HG02885 (cell line): ENCODE data around the gene GNAQ.
A peak's percentile ranks its signal among the peaks of the same experiment; 100 is the strongest.

ENCODE experiments used
- ATAC-seq: cut with Tn5 transposase; IDR thresholded peaks from one replicate; pipeline ENCODE4 v1.9.1; 2021; ENCODE audit warnings: mild to moderate bottlenecking; ENCODE audit not compliant: unreplicated experiment, poor library complexity

GNAQ gene

GRCh38 chr9:77980622-77981021, 51.0 kb downstream of the GNAQ start:
- no peak for ATAC-seq

DNA sequence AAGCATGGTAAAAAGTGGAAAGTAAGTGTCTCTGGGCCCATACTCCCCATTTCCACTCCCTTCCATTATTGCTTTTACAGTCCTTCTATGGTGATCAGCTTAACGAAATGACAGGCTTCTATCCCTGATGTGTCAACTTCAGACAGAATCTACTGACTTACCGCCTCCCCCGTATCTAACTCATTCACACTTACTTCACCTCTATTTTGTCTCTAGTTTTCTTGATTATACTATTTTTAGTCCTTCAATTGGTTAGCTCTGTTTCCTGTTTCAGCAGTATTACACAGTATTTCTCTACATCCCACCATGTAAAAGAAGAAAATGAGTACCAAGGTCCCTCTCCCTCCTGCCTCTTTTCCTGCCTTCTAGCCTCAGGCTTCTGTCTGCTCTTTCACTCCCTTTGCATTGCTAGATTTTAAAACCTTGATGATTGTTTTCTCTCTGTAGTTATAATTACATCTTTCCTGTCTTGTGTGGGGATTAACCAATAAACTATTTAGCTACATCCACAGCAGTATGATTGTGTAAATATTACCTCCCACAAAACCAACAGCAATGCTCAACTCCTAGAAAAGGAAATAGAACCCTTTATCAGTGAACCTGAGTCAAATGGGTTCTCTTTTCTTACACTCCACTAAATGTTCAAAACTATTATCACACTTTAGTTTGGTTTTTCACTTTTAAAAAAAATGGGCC, 53.4 kb downstream of the GNAQ start:
- ATAC-seq, result no peak

- peak; percentile 41 for ATAC-seq
These were observed 54.4 kb downstream of the GNAQ start for GRCh38 chr9:77977210-77977611.

DNA sequence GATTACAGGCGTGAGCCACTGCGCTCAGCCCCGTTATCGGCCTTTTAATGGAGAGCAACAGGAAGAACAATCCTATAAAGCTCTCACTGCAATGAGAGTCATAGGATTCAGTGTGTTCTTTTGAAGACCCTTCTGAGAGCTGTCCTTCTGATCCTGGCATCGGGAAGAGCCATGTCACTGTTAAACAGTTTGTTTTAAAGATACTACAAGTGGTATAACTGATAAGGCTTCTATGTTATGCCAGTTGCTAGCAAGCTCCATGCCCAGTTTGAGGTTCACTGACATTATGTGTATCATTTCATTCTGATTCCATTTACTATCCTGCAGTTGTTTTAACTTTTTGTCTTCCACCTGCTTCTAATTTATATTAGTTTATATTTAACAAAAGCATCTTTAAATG, 55.8 kb downstream of the GNAQ start:
- ATAC-seq, result no peak

GRCh38 chr9:77975036-77975435, 56.6 kb downstream of the GNAQ start:
- ATAC-seq, result no peak

- no peak for ATAC-seq
These were observed 57.2 kb downstream of the GNAQ start for GRCh38 chr9:77974434-77974833.

GRCh38 chr9:77969083-77969482, 62.5 kb downstream of the GNAQ start:
- ATAC-seq, result no peak

GRCh38 chr9:77968506-77968905, 63.1 kb downstream of the GNAQ start:
- no peak for ATAC-seq

GRCh38 chr9:77966718-77967117, 64.9 kb downstream of the GNAQ start:
- ATAC-seq, result no peak

DNA sequence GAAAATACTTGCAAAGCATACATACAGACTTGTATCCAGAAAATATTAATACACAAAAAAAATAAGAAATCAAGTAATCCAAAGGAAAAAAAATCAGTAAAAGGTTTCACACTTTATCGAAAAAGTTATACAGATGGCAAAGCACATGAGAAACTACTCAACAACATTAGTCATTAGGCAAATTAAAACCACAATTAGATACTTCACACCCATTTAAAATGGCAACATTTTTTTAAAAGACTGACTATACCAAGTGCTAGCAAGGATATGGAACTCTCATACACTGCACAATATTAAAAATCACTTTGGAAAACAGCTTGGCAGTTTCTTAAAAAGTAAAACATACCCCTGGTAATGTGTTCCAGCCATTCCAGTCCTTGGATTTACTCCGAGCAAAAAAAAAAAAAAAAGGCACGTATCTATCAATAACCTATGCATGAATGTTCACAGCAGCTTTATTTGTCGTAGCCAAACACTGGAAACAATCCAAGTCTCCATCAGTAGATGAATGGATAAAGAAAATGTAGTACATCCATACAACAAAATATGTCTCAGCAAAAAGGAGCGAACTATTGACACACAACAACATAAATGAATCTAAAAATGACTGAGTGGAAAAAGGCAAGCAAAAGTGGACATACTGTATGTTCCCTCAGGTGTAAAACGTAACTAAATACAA, 66.0 kb downstream of the GNAQ start:
- ATAC-seq, result no peak

GRCh38 chr9:77964258-77964657, 67.4 kb downstream of the GNAQ start:
- no peak for ATAC-seq

- no peak for ATAC-seq
These were observed 70.1 kb downstream of the GNAQ start for GRCh38 chr9:77961541-77961940.

GRCh38 chr9:77960356-77961153, 71.1 kb downstream of the GNAQ start:
- ATAC-seq, result no peak

DNA sequence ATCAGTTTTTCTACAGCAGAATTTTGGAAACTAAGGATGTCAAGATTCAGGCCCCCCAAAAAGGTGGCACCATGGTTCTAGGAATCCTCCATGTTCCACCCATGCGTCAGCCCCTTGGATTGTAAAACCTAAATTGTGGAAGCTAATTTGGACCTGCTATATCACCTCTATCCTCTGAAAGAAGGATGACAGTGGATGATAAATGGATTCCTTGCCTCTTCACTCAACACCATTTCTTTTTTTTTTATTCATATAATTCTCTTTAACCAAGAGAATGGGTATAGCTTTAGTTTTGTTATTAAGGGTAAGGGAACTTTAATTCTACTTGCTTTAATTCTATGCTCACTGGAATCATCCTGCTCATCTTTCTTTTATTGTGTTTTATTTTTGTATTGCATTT, 71.8 kb downstream of the GNAQ start:
- no peak for ATAC-seq

DNA sequence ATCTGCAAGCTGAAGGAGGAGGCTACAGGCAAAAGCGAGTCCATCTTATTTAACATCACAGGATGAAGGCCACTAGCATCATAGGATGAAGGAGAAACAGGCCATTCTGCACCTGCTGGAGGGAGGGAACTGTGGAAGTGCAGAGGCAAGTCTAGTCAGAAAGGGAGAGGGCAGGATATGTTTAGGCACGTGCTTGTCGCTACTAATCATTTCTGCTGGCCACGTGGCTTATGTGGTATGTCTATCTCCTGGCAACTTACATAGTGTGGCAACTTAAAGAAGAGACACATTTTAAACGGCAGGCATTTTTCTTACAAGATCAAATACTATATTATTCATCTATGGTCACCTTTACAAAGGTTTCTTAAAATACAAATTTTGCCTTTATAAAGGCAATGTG, 74.0 kb downstream of the GNAQ start:
- ATAC-seq, result no peak

DNA sequence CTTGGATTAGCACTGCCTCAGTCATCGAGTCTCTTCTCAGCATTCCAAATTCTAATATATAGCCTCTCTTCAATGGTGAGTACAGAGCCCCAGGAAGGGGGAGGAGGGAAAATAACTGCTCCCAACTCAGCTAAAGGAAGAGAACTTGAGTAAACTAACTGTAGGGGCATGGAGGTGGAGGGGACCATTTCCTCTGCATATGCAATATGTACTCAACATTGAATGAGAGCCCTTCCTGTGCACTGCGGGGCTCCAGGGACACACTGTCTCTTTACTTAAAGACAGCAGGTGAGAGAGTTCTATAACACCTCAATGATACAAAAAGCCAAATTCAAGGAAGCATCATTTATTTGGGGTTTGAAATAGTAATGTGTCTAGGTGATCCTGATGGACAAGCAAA, 75.1 kb downstream of the GNAQ start:
- no peak for ATAC-seq

DNA sequence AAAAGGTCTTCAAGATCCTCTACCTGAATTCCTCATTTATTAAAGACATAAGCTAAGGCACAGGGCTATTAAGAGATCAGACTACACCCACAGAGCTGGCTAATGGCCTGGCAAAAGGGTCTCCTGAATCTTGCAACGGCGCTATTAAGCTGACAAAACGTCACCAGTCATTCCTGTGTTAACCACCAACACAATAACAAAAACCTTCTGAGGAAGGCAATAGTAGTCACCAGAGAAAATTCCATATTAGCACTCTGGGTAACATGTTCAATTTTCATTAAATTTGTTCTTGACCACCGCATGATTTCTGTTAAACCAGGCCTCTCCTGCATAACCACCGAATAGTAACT, 77.0 kb downstream of the GNAQ start:
- no peak for ATAC-seq

- no peak for ATAC-seq
These were observed 77.5 kb downstream of the GNAQ start for GRCh38 chr9:77954013-77954665.

DNA sequence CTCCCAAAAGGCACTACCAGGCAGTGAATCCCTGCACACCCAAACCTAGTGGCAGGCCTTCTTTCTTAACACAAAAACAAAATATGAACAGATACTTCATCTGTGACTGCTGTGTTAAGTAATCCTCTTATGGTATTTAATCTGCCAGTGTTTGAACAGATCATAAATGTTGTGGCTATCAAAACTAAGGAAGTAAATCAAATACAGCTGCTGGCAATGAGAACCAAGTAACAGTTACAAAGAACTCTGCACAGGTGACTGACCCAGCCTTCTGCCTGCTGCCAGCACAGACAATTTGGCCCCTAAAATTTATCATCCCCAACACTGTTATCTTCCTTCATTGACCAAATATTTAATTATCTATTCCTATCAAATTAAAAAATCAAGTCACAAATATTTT, 78.0 kb downstream of the GNAQ start:
- no peak for ATAC-seq

DNA sequence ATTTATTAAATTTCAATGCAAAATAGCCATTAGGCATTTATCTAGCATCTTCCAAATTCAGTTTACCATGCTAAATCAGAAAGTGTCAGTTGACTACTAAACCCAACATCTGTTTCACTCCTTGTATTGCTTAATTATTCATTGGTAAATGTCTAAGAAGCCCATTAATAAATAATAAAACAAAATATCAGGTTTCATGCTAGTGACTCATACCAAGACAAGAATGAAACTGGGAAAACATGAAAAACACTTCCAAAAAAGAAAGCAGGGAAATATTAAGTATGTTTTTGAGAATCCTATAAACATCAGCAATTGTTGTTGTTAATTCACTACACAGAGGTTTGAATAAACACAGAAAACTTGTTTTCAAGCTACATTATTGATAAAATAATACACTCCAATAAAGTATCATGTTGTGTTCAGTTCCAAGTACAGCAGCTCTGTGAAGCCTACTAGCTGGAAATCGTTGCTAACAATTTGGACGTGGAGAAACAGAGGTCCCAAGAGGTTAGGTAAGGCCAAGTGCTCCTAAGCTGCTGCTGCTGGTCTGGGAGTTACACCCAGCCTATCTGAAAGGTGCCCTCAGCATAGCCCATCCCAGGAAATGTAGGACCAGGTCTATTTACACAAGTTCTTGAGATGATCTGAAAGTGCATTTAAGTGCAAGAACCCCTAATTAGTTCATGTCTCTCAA, 78.8 kb downstream of the GNAQ start:
- ATAC-seq, result no peak
